IPS-18c (cell line): ENCODE results near the gene ENTHD1.

Source experiments
- H3K4me3 ChIP-seq: 2 replicates; pipeline ENCODE4 v1.7.0; 2013; ENCODE audit warnings: low read depth, mild to moderate bottlenecking, low read length, moderate library complexity; ENCODE audit not compliant: insufficient read depth
- H3K9me3 ChIP-seq: one replicate; pipeline ENCODE4 v1.6.1; 2013; ENCODE audit warnings: mild to moderate bottlenecking, low read length, moderate library complexity; ENCODE audit not compliant: control insufficient read depth, insufficient read depth

The ENTHD1 gene, protein sequence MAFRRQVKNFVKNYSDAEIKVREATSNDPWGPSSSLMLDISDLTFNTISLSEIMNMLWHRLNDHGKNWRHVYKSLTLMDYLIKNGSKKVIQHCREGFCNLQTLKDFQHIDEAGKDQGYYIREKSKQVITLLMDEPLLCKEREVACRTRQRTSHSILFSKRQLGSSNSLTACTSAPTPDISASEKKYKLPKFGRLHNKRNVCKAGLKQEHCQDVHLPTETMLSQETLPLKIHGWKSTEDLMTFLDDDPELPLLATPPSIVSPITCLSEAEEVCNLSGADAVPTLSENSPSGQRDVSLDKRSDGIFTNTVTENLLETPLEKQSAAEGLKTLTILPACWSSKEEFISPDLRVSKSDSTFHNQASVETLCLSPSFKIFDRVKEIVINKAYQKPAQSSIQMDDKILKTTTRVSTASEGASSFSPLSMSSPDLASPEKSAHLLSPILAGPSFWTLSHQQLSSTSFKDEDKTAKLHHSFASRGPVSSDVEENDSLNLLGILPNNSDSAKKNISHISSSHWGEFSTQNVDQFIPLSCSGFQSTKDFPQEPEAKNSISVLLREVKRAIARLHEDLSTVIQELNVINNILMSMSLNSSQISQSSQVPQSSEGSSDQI

DNA sequence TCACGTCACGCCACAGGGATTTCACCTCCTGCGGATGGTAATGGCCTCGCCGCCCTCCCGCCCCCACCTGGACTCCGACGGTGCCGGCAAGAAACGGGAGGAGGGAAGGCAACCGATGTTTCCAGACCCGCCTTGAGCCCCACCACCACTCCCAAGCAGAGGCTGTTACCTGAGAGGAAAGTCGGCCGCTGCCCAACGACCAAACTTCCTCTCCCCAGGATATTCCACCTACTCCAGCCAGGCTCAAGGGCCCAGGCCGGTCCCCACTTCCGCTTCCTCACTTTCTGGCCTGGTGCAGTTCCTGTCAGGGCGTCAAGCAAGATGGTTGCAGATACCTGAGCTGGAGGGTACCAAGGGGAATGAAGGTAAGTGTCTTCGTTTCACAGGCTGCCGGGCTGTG is at the start of gene ENTHD1:
Gene ENTHD1, minus strand, starts transcription at position 235 of the 400 bp plus-strand sequence. CDS start 6,012 bp downstream, outside the sequence.
- Histone ChIP-seq H3K9me3 (no peaks in the 10 kb centered on the region), H3K4me3 (no peak within 1 kb of the TSS)

DNA sequence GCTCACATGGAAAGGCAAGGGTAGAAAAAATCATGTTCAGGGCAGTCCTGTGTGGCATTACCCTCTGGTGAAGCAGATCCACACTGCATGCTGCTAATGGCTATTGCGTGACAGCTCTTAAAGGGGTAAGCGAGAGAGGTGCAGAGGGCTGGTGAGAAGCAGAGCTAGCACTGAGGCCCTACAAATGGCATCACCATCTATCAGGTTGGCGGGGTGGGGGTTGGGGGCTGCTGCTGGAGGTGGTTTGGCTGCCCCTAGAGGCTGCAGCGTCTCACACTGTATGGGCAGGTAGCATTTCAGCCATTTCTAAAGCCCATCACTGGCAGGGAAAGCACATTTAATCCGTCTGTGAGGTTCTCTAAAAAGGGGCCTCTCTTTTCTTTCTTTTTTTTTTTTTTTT is 49.8 kb upstream of the ENTHD1 start:
- Histone ChIP-seq H3K9me3 (no peaks in the 10 kb centered on the region), H3K4me3 (no peak overlapping the region)

DNA sequence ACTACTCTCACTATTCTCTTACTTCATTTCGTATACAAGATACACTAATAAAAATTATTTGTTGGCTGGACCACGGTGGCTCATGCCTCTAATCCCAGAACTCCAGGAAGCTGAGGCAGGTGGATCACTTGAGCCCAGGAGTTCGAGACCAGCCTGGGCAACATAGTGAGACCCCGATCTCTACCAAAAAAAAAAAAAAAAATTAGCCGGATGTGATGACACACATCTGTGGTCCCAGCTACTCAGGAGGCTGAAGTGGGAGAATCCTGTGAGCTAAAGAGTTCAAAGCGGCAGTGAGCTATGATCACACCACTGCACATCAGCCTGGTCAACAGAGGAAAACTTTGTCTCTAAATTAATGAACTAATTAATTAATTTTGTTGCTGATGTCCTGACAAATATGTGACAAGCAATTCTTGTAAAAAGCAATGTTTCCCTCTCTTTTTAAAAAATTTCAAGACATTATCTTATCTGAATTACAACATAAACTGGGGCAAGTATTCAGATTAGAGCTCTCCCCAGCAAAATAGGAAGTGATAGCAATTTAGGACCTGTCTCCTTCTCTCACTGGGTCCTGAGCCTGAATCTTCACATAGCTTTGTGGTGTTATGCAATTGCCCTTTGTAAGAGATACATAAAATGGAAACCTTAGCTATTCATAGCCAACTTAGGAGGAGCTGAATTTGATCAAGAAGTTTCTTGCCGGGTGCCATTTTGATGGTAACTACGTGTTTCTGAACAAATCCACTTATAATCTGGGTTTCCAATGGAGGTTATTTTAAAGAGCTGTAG is 49.1 kb upstream of the ENTHD1 start:
- H3K4me3 ChIP-seq = no peak overlapping the region
- no peaks in the 10 kb centered on the region for H3K9me3 ChIP-seq

DNA sequence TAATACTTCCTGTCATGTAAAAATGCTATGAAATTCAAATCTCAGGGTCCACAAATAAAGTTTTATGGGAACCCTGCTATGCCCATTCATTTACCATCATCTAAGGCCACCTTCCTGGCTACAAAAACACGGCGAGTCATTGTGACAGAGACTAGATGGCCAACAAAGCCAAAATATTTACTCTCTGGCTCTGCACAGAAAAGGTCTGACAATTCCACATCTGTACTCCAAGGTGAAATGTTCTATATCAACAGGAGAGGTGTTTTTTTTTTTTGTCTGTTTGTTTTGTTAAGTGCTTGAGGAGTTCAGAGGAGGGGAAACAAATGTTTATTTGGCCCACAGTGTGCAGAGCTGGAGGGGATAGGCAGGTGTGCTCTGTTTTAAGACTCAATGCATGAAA is 48.0 kb upstream of the ENTHD1 start:
- Histone ChIP-seq H3K4me3 (no peak overlapping the region), H3K9me3 (no peaks in the 10 kb centered on the region)

DNA sequence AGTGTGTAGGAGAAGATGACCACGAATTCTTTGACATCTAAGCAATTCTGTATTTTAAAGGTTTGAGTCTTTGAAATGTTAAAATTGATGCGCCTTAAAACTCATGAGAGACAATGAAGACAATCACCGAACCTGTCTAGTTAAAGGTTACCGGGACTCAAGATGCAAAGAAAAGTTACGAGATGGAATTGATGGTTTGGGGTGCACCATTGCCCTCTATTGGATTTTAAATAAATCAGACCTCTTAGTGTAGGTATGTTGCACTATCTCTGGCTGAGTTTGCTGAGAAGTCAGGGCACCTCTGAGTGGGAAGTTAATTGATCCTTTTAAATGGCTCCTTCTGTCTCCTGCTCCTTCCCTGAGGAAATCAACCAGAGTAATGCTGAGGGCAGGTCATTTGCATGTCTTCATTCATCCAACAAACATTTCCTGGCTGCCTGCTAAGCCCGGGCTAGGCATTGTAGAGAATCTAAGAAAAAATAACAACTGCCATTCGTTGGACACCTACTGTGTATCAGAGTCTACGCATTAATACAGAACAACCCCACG is 47.3 kb upstream of the ENTHD1 start:
- Histone ChIP-seq H3K9me3 (no peaks in the 10 kb centered on the region), H3K4me3 (no peak overlapping the region)

DNA sequence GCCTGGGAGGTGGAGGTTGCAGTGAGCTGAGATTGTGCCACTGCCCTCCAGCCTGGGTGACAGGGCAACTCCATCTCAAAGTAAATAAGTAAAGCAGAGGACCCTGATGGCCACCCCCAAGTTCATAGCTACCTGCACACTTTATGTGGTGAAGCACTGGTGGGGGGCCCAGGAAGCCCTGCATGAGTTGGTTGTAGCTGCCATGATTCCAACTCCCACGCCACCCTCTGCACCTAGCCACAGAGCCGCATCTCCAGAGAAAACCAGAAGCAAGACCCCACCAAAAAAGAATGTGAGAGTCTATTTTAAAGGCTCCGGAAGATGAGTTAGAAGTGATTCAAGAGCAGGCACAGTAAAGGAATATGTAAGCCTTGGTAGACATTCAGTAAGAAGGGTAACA is 46.3 kb upstream of the ENTHD1 start:
- Histone ChIP-seq H3K4me3 (no peak overlapping the region), H3K9me3 (no peaks in the 10 kb centered on the region)

DNA sequence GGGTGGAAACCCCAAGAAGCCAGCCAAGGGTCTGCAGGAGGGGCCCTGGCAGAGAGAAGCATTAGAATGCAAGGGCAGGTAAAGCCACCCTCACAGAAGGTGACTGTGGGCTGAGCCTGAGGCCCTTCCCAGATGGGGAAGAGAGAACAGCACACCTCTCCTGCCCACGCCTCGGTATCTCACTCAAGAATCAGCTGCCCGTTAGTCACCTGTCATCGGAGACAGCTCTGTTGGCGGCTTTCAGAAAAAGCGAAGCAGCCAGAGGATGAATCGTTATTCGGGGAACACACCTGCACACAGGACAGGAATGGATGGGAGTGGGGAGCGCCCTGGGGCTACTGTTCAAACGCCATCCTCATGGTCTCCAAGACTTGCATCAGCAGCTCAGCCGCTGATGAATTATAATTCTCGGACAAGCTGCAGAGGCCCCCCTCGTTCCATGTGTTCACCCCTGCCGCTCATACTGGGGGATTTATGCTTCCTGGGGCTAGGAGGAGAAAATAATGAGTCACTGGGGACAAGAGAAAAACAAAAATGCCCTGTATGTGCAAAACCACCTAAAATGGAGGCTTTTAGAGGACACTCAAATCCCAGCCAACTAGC is 45.0 kb upstream of the ENTHD1 start:
- Histone ChIP-seq H3K4me3 (no peak overlapping the region), H3K9me3 (no peaks in the 10 kb centered on the region)

DNA sequence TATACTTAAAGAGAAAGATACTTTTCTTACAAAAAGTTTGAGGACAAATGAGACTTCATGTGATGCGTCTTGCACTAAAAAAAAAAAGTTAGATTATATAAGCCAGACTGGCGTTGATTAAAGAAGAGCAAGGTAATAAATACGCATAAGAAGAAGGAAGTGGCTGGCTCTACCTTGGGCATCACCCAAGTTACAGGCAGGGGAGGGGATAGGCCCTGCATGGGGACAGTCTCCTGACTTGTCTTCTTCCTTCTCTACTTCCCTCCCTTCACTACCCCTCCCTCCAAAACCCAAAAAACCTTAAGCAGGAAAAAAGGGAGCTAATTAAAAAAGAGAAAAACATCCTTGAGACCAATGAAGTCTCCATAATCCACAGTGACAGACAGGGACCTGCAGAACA is 44.3 kb upstream of the ENTHD1 start:
- H3K4me3 ChIP-seq = no peak overlapping the region
- no peaks in the 10 kb centered on the region for H3K9me3 ChIP-seq

DNA sequence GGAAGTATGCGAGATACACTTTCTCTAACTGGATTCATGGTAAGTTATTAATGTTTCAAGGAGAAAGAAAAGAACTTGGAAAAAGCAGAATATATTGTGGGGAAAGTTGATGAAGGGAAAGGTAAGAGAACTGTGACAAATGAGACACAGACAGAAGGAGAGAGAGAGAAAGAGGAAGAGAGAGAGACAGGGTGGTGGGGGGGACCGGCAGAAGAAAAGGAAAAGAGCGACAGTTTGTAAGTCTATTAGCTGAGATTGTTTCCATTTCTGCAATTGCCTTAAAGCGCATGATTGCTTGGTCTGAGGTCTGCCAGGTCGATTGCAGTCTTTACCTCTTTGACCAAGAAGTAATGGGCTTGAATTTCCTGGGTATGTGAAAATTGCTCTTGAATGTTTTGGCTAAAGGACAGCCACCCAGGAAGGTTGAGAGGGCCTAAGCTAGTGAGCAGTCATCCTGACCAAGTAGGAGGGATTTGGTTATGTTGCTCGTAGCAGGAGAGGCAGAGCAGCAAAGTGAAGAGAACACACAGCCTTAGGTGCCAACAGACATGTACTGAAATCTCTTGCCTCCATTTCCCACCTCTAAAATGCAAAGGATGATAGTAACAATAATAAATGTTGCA is 43.1 kb upstream of the ENTHD1 start:
- no peak overlapping the region for H3K4me3 ChIP-seq
- H3K9me3 ChIP-seq = no peaks in the 10 kb centered on the region

DNA sequence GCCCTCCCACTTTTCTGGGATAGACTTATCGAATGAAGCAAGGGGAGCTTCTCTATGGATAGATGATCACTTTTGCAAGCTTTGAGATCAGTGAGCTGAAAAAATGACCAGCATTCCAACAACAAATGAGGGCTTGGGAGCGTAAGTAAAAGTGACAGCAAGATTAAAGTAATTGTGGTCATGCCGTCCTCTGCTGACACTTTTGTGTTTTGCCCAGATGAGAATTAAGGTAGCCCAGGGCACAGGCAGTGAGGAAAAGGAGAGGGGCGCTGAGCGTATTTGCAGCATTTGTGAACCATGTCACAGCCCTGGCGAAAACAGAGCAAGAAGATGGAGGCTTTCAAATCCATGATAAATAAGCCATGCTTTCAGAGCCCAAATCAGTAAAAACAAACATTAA is 42.1 kb upstream of the ENTHD1 start:
- H3K4me3 ChIP-seq = no peak overlapping the region
- H3K9me3 ChIP-seq = no peaks in the 10 kb centered on the region

DNA sequence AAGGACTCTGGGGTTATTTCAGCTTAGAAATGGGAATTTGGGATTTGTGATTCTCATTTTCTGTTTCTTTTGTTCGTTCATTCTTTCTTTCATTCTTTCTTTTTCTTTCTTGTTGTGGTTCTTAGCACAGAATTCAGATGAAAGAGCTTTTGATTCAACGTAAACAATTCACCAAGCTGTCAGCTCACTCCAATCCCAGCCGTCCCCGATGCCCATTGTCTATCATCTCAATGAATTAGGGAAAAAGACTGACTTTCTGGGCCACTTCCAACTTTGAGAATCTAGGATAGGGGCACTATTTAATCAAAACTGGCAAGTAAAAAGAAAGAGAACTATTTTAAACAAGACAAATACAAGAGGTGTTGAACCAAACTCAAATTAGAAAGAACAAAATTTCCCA is 41.6 kb upstream of the ENTHD1 start:
- no peak overlapping the region for H3K4me3 ChIP-seq

DNA sequence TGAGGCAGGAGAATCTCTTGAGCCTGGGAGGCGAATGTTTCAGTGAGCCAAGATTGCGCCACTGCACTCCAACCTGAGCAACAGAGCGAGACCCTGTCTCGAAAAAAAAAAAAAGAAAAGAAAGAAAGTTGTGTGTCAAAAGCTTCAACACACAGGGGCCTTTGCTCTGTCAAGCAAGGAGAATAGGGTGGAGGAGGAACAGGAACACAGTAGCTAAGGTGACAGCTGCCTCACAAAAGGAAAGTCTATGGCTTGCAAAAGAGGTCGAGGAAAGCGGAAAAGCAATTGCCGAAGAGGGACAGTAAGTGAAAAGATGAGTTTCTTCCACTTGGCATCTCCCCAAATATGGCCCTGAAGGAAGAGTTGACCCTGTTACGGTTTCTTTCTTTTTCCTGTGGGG is 40.2 kb upstream of the ENTHD1 start:
- no peak overlapping the region for H3K4me3 ChIP-seq
- H3K9me3 ChIP-seq = no peaks in the 10 kb centered on the region

More for the DNA sequence above, 41.6 kb upstream of the ENTHD1 start:
- no peaks in the 10 kb centered on the region for H3K9me3 ChIP-seq

DNA sequence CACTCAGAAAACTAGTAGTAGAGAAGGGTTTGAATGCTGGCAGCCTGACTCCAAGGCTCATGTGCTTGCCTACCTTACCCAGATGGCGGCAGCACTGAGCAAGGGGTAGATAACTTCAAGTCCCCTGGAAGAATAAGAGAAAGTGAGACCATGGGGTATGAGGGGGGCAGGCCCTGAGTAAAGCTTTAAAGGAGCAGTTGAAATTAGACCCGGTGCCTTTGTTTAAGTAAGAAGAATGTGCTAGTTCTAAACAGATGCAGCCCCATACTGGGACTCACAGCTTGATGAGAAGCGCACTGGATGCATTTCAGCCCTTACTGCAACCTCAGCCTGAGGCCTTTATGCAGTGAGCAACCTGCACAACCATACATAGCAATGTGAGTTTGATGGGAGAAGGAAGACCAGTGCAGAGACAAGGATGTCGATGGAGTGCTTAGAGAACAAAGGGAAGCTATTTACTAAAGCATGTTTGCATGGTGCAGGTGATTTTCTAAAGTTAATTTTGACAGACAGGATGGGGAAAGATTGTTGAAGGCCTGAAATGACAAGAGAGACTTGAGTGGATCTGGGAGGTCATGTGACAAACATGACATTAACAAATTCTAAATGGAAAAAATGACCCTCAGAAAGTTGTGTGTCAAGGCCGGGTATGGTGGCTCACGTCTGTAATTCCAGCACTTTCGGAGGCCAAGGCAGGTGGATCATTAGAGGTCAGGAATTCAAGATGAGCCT is 39.5 kb upstream of the ENTHD1 start:
- no peak overlapping the region for H3K4me3 ChIP-seq
- no peaks in the 10 kb centered on the region for H3K9me3 ChIP-seq

DNA sequence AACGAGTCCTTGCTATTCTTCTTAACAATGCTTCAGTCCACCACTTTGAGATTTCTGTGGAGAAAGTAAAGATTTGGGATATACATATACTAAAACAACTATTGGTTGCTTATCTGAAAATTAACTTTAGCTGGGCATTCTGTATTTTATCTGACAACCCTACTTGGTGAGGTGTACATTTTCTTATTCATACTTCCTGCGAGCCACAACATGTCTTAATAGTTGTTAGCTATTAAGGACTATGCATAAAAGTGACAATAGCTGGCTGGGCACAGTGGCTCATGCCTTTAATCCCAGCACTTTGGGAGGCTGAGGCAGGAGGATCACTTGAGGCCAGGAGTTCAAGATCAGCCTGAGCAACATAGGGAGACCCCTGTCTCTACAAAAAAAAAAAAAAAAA is 38.6 kb upstream of the ENTHD1 start:
- no peak overlapping the region for H3K4me3 ChIP-seq

DNA sequence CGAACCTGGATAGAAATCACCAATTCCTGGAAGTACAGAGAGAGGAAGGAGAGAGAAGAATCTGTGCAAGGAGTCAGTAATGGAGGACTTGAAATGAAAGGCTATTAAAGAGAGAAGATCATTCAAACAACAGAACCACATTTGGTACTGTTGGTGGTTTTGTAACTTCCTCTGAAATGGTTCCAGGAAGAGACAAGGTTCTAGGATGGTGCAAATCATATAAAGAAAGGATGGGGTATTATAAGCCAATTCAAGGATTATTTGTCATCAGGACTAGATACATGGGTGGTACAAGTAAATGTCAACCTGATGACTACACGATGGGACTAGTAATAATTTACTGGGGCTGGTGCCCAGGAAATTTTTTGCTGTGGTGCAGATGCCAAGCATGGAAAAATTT is 37.7 kb upstream of the ENTHD1 start:
- Histone ChIP-seq H3K4me3 (no peak overlapping the region), H3K9me3 (no peaks in the 10 kb centered on the region)

More for the DNA sequence above, 38.6 kb upstream of the ENTHD1 start:
- H3K9me3 ChIP-seq = no peaks in the 10 kb centered on the region
